CD4-positive, CD25-positive, alpha-beta regulatory T cell (primary cell): Measurements from ENCODE around the gene UQCRC1. TPM values are rescaled to one million over a fixed set of nuclear protein-coding genes. Genes with fewer than 3 reads are reported as not detected.
"Not testable (repeated sequence)": the region's sequence is repeated elsewhere in the genome, so short reads cannot be mapped to it uniquely, and the experiment has no call there.

Source experiments
- ATAC-seq, 2 donors: fragments of 150-1000 bp; cut with Tn5 transposase; one replicate each; pipeline ENCODE4 v1.10.0; 2021; ENCODE audit warnings: low read depth in 2 of 2, moderate number of reproducible peaks in 2 of 2, moderate library complexity in 1 of 2
- DNase-seq, 3 donors: peaks; one replicate each; pipeline versions ENCODE4 v3.0.0 to v3.0.0-alpha.2; 2012 to 2022; ENCODE audit warnings: mixed read lengths in 1 of 3
- H3K27ac ChIP-seq: one replicate; pipeline ENCODE4 v1.7.0; 2013; ENCODE audit warnings: mild to moderate bottlenecking, low read length; ENCODE audit not compliant: insufficient read depth, poor library complexity, severe bottlenecking
- H3K27me3 ChIP-seq: one replicate; pipeline ENCODE4 v1.7.0; 2013; ENCODE audit warnings: low read length; ENCODE audit not compliant: control insufficient read depth, insufficient read depth
- H3K36me3 ChIP-seq: one replicate; pipeline ENCODE4 v1.7.0; 2013; ENCODE audit warnings: mild to moderate bottlenecking, low read length, moderate library complexity; ENCODE audit not compliant: control insufficient read depth, insufficient read depth
- H3K4me1 ChIP-seq: 2 replicates; pipeline ENCODE4 v1.7.0; 2013; ENCODE audit warnings: mild to moderate bottlenecking, low read length; ENCODE audit not compliant: insufficient read depth, control insufficient read depth, poor library complexity, severe bottlenecking
- H3K4me3 ChIP-seq: one replicate; pipeline ENCODE4 v1.7.0; 2013; ENCODE audit warnings: low read depth, mild to moderate bottlenecking, low read length, moderate library complexity
- H3K9me3 ChIP-seq, 2 experiments: 1 replicate in 1 of 2; 2 replicates in 1 of 2; pipeline ENCODE4 v1.7.0; 2013; ENCODE audit warnings: low read length in 2 of 2, mild to moderate bottlenecking in 1 of 2, moderate library complexity in 1 of 2; ENCODE audit not compliant: control insufficient read depth in 2 of 2
- H3K27ac Mint-ChIP-seq, 3 donors: one replicate each; pipeline ENCODE4 v1.8.0; 2020 to 2022; ENCODE audit warnings: mild to moderate bottlenecking in 3 of 3, mixed read lengths in 3 of 3, moderate library complexity in 2 of 3
- H3K27me3 Mint-ChIP-seq: one replicate; pipeline ENCODE4 v1.8.0; 2022; ENCODE audit warnings: mild to moderate bottlenecking, mixed read lengths
- H3K36me3 Mint-ChIP-seq: one replicate; pipeline ENCODE4 v1.8.0; 2020; ENCODE audit warnings: mixed read lengths
- H3K4me1 Mint-ChIP-seq, 4 donors: one replicate each; pipeline ENCODE4 v1.8.0; 2020 to 2022; ENCODE audit warnings: mixed read lengths in 4 of 4, mild to moderate bottlenecking in 1 of 4
- H3K4me3 Mint-ChIP-seq, 4 donors: one replicate each; pipeline ENCODE4 v1.8.0; 2020 to 2022; ENCODE audit warnings: mild to moderate bottlenecking in 4 of 4, mixed read lengths in 4 of 4, moderate library complexity in 3 of 4
- H3K9me3 Mint-ChIP-seq, 7 donors: one replicate each; pipeline ENCODE4 v1.8.0; 2020 to 2022; ENCODE audit warnings: mixed read lengths in 7 of 7, mild to moderate bottlenecking in 3 of 7, moderate library complexity in 2 of 7
- polyA plus RNA-seq, 4 donors: library from polyadenylated mRNA; unstranded; fragments of 300-500 nt; fragmentation: Illumina TruSeq; gene quantifications; one replicate each; pipeline ENCODE4 v1.2.3, GENCODE V29; 2021
- total RNA-seq: library from RNA; stranded (reverse); gene quantifications from one replicate; pipeline ENCODE4 v1.2.3, GENCODE V29; 2022

The UQCRC1 gene
- total and polyA plus RNA-seq, 5 donors from 2014 or later, result 111 to 234 (median 186) TPM

DNA sequence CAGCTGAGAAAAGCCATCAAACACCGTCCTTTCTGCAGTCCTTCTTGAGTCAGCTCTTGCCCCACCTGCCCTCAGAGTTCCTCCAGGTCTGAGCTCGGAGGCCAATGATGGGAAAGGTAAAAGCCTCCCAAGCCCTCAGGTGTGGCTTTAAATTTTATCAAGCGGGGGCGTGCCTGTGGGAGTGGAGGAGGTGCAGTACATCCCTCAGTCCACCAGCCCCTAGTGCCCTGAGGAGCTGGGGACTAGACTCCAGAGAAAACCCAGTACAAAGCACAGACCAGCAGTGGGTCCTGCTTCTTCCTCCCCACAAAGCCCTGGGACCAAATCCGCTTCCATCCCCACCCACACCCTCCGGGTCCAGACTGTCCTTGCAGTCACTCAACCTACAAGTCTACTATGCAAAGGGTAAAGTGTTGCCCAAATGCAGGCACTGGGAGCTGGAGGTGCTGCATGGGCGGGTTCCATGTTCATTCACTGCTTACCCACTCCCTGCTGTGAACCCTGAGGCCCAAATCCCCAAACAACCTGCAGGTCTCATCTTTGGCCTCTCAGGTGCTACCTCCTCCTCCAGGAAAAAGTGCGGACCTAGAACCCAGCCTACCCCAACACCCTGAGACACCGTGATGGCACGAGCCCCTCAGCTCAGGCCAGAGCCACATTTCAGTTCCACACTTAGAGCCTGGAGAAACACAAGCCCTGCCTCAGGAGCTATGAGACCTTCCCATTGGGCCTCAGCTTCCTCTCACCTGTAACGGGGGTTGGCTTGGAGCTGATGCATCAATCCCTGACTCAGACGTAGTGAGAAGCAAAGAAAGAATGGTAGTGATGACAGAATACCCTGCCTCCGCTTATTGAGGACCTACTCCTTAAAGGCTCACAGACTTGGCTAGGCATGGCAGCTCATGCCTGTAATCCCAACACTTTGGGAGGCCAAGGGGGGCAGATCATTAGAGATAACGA is 55.3 kb downstream of the UQCRC1 start:
- no peaks in the 10 kb centered on the region for H3K9me3 Mint-ChIP-seq
- Histone ChIP-seq H3K9me3 (no peaks in the 10 kb centered on the region), H3K4me1 (peaks cover 19% of the 10 kb centered on the region), H3K27ac (no peak overlapping the region), H3K27me3 (no peaks in the 10 kb centered on the region), H3K36me3 (no peaks in the 10 kb centered on the region), H3K4me3 (no peak overlapping the region)
- H3K36me3 Mint-ChIP-seq, result no peaks in the 10 kb centered on the region
- no peak for DNase-seq
- no peak for ATAC-seq
- no peak overlapping the region for H3K27ac Mint-ChIP-seq
- no peaks in the 10 kb centered on the region for H3K27me3 Mint-ChIP-seq
- H3K4me1 Mint-ChIP-seq, result peaks cover 4 to 26% (median 8%) of the 10 kb centered on the region in 4 donors
- peak overlapping the region in 1 of 4 donors; percentile 53 for H3K4me3 Mint-ChIP-seq

DNA sequence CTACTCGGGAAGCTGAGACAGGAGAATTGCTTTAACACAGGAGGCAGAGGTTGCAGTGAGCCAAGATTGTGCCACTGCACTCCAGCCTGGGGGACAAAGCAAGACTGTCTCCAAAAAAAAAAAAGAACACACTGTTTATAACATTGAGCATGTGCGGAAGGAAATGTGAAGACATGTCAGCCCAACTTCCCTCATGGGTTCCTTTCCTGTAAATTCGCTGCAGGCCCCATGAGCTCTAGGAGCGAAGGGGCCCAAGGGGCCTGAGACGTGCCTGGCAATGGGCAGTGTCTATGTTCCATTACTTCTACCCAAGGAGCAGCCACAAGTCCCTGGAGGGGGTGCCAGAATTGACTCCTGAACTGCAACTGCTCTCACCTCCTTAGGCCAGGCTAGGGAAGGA is 56.1 kb downstream of the UQCRC1 start:
- H3K27ac Mint-ChIP-seq, result no peak overlapping the region
- peaks cover 3 to 28% (median 8%) of the 10 kb centered on the region in 4 donors for H3K4me1 Mint-ChIP-seq
- no peak overlapping the region for H3K4me3 ChIP-seq
- no peaks in the 10 kb centered on the region for H3K27me3 Mint-ChIP-seq
- ATAC-seq, result no peak
- no peak overlapping the region for H3K4me3 Mint-ChIP-seq
- H3K27me3 ChIP-seq, result no peaks in the 10 kb centered on the region
- H3K9me3 Mint-ChIP-seq, result no peaks in the 10 kb centered on the region
- H3K9me3 ChIP-seq, result no peaks in the 10 kb centered on the region
- H3K36me3 Mint-ChIP-seq, result no peaks in the 10 kb centered on the region
- H3K27ac ChIP-seq, result no peak overlapping the region
- peaks cover 22% of the 10 kb centered on the region for H3K4me1 ChIP-seq
- H3K36me3 ChIP-seq, result no peaks in the 10 kb centered on the region
- no peak for DNase-seq

DNA sequence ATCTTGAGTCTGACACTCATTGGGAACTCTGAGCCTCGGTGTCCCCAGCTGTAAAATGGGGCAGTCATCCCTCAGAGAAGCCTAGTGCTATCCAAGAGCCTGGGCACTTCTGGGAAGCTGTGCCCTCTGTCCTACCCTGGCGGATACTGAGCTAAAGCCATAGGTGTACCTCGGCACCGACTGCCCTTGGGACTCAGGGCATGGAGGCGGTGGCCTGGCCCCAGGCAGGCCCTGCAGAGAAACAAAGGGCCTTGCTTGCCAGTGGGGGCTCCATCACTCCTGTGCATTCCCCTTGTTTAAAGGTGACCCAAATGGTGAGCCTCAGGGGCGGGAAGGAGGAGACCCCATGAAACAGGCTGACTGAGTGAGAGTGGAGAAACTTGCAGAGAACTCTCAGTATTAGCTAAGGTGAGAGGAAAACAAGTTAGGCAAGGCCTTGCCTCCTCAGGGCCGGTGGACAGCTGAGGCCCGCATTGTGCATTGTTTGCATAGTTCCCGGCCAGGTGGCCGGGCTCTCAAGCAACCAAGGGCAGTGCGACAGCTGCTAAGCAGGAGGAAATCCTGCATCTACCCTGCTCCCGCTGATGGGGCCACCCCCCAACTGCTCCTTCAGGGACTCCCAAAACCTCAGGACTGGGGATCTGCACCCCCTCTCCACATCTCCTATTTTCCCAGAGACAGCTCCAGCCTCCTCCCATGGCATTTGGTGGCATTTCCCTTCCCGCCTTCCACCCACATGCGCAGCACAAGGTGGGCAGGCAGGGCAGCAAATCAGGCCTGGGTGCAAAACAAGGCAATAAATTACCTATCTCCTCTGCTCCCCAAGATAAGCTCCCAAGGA is 57.1 kb downstream of the UQCRC1 start:
- no peaks in the 10 kb centered on the region for H3K27me3 ChIP-seq
- Mint-ChIP-seq H3K9me3 (no peaks in the 10 kb centered on the region), H3K27me3 (no peaks in the 10 kb centered on the region), H3K4me1 (peaks cover 0 to 24% (median 3%) of the 10 kb centered on the region in 4 donors), H3K27ac (no peak overlapping the region), H3K36me3 (no peaks in the 10 kb centered on the region), H3K4me3 (no peak overlapping the region)
- peaks cover 14% of the 10 kb centered on the region for H3K4me1 ChIP-seq
- ATAC-seq, result no peak
- no peaks in the 10 kb centered on the region for H3K9me3 ChIP-seq
- H3K36me3 ChIP-seq, result no peaks in the 10 kb centered on the region
- H3K4me3 ChIP-seq, result no peak overlapping the region
- no peak for DNase-seq
- no peak overlapping the region for H3K27ac ChIP-seq

DNA sequence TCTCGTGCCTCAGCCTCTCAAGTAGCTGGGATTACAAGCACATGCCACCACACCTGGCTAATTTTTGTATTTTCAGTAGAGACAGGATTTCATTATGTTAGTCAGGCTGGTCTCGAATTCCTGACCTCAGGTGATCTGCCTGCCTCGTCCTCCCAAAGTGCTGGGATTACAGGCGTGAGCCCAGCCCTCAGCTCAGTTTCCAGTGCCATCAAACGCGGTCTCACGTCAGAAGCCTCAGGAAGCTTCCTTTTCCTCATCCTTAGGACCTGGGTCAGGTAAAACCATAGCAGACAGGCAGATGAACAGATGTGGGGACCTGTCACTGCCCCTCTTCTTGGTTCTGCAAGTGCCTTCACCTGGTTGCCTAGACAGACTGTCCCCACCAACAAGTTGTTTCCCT is 57.8 kb downstream of the UQCRC1 start:
- not testable (repeated sequence) for H3K27me3 ChIP-seq, H3K27ac ChIP-seq, DNase-seq, H3K36me3 ChIP-seq, H3K4me3 ChIP-seq, H3K27me3 Mint-ChIP-seq, H3K9me3 ChIP-seq, H3K27ac Mint-ChIP-seq, H3K4me3 Mint-ChIP-seq, H3K36me3 Mint-ChIP-seq, ATAC-seq, H3K9me3 Mint-ChIP-seq
- H3K4me1 Mint-ChIP-seq, result peaks cover 0 to 20% (median 1%) of the 10 kb centered on the region in 4 donors
- peaks cover 10% of the 10 kb centered on the region for H3K4me1 ChIP-seq

Other genes with a start within 250 kb of the UQCRC1 start
- gene FBXW12, start 237.4 kb downstream of the UQCRC1 start, total RNA-seq, result not detected
- gene FBXW12, start 237.4 kb downstream of the UQCRC1 start, polyA plus RNA-seq, result not detected
- 5.2 TPM for gene PLXNB1, start 179.6 kb downstream of the UQCRC1 start, total RNA-seq
- gene PLXNB1, start 179.6 kb downstream of the UQCRC1 start, polyA plus RNA-seq, result under 1 TPM in 1 of 4 donors, not detected in 3; 0.07 TPM
- gene CCDC51, start 169.5 kb downstream of the UQCRC1 start, total RNA-seq, result 4.6 TPM
- gene CCDC51, start 169.5 kb downstream of the UQCRC1 start, polyA plus RNA-seq, result 10 to 100 TPM in 1 of 4 donors, 1 to 10 TPM in 3; 7.1 to 13.7 (median 9.1) TPM
- gene TMA7, start 169.4 kb downstream of the UQCRC1 start, total RNA-seq, result 248 TPM
- 100 to 1,000 TPM; 664 to 743 (median 695) TPM for gene TMA7, start 169.4 kb downstream of the UQCRC1 start, polyA plus RNA-seq
- 11.5 TPM for gene ATRIP, start 162.9 kb downstream of the UQCRC1 start, total RNA-seq
- 10 to 100 TPM in 3 of 4 donors, 1 to 10 TPM in 1; 9.6 to 14.7 (median 13.3) TPM for gene ATRIP, start 162.9 kb downstream of the UQCRC1 start, polyA plus RNA-seq
- gene SHISA5, start 105.5 kb downstream of the UQCRC1 start, total RNA-seq, result 197 TPM
- gene SHISA5, start 105.5 kb downstream of the UQCRC1 start, polyA plus RNA-seq, result 100 to 1,000 TPM; 415 to 598 (median 440) TPM
- gene PFKFB4, start 52.8 kb downstream of the UQCRC1 start, total RNA-seq, result 1.8 TPM
- gene PFKFB4, start 52.8 kb downstream of the UQCRC1 start, polyA plus RNA-seq, result 1 to 10 TPM in 3 of 4 donors, under 1 TPM in 1; 0.96 to 1.5 (median 1.4) TPM
- not detected for gene UCN2, start 45.9 kb downstream of the UQCRC1 start, total RNA-seq
- gene UCN2, start 45.9 kb downstream of the UQCRC1 start, polyA plus RNA-seq, result not detected
- 1.1 TPM for gene COL7A1, start 14.3 kb downstream of the UQCRC1 start, total RNA-seq
- not detected for gene COL7A1, start 14.3 kb downstream of the UQCRC1 start, polyA plus RNA-seq
- not detected for gene TMEM89, start 12.1 kb upstream of the UQCRC1 start, total RNA-seq
- not detected for gene TMEM89, start 12.1 kb upstream of the UQCRC1 start, polyA plus RNA-seq
- gene SLC26A6, start 25.8 kb upstream of the UQCRC1 start, total RNA-seq, result 25.1 TPM
- gene SLC26A6, start 25.8 kb upstream of the UQCRC1 start, polyA plus RNA-seq, result 1 to 10 TPM; 3.2 to 6.7 (median 5.9) TPM
- 8.8 TPM for gene CELSR3, start 53.2 kb upstream of the UQCRC1 start, total RNA-seq
- gene CELSR3, start 53.2 kb upstream of the UQCRC1 start, polyA plus RNA-seq, result under 1 TPM; 0.31 to 0.53 (median 0.37) TPM
- 19.2 TPM for gene NCKIPSD, start 76.3 kb upstream of the UQCRC1 start, total RNA-seq
- 10 to 100 TPM in 2 of 4 donors, 1 to 10 TPM in 2; 6.4 to 11.6 (median 10.3) TPM for gene NCKIPSD, start 76.3 kb upstream of the UQCRC1 start, polyA plus RNA-seq
- gene IP6K2, start 107.6 kb upstream of the UQCRC1 start, total RNA-seq, result 107 TPM
- gene IP6K2, start 107.6 kb upstream of the UQCRC1 start, polyA plus RNA-seq, result 10 to 100 TPM; 54.0 to 58.6 (median 55.8) TPM
- gene PRKAR2A, start 238.2 kb upstream of the UQCRC1 start, total RNA-seq, result 29.3 TPM
- gene PRKAR2A, start 238.2 kb upstream of the UQCRC1 start, polyA plus RNA-seq, result 10 to 100 TPM; 13.4 to 15.3 (median 14.3) TPM